Inflammatory macrophage treated with lipopolysaccharide for 4 hours (primary cell): ENCODE data around the gene KIF25.
"Not testable (repeated sequence)": the region's sequence is repeated elsewhere in the genome, so short reads cannot be mapped to it uniquely, and the experiment has no call there.

ENCODE experiments used
- DNase-seq: peaks from one replicate; pipeline ENCODE4 v3.0.0-alpha.2; 2020

The KIF25 gene

GRCh38 chr6:167996424-167997199, 859 bp upstream of the KIF25 start:
- DNase-seq, result no peak

GRCh38 chr6:167998215-167998614, 744 bp downstream of the KIF25 start:
- no peak for DNase-seq

GRCh38 chr6:168000198-168001028, 2.9 kb downstream of the KIF25 start:
- no peak for DNase-seq

- no peak for DNase-seq
Observed at GRCh38 chr6:168001029-168001332, 3.5 kb downstream of the KIF25 start.

- DNase-seq, result not testable (repeated sequence)
Observed at GRCh38 chr6:168001514-168001913, 4.0 kb downstream of the KIF25 start.

GRCh38 chr6:168002804-168003203, 5.3 kb downstream of the KIF25 start:
- no peak for DNase-seq

GRCh38 chr6:168004023-168004422, 6.6 kb downstream of the KIF25 start:
- no peak for DNase-seq

- DNase-seq, result no peak
Observed at GRCh38 chr6:168004945-168005344, 7.5 kb downstream of the KIF25 start.

GRCh38 chr6:168005796-168006195, 8.3 kb downstream of the KIF25 start:
- no peak for DNase-seq

- DNase-seq, result peak; percentile 80
Observed at GRCh38 chr6:168007592-168008338, 10.3 kb downstream of the KIF25 start.

- DNase-seq, result no peak
Observed at GRCh38 chr6:168009331-168009730, 11.9 kb downstream of the KIF25 start.

- DNase-seq, result no peak
Observed at GRCh38 chr6:168011291-168011690, 13.8 kb downstream of the KIF25 start.

GRCh38 chr6:168012431-168013249, 15.2 kb downstream of the KIF25 start:
- no peak for DNase-seq

- DNase-seq, result no peak
Observed at GRCh38 chr6:168013250-168013915, 15.9 kb downstream of the KIF25 start.

- DNase-seq, result no peak
Observed at GRCh38 chr6:168014428-168014827, 17.0 kb downstream of the KIF25 start.

- no peak for DNase-seq
Observed at GRCh38 chr6:168015009-168015408, 17.5 kb downstream of the KIF25 start.

GRCh38 chr6:168015482-168016175, 18.2 kb downstream of the KIF25 start:
- no peak for DNase-seq

- DNase-seq, result no peak
Observed at GRCh38 chr6:168016176-168016620, 18.7 kb downstream of the KIF25 start.

GRCh38 chr6:168016721-168017525, 19.5 kb downstream of the KIF25 start:
- DNase-seq, result no peak

- DNase-seq, result no peak
Observed at GRCh38 chr6:168017629-168018028, 20.2 kb downstream of the KIF25 start.

- DNase-seq, result no peak
Observed at GRCh38 chr6:168018664-168019063, 21.2 kb downstream of the KIF25 start.
